Tibial artery (tissue), 4 donors: Measurements from ENCODE around the gene HSF5.

Experiments used
- DNase-seq, 2 donors: peaks; one replicate each; pipeline ENCODE4 v3.0.0-alpha.2; 2019
- H3K27ac ChIP-seq, 2 donors: fragments of 200-600 bp; sonication (generic) in 1 of 2; 1 replicate in 1 of 2; 2 replicates in 1 of 2; pipeline ENCODE4 v1.5.1; 2018 to 2019; ENCODE audit warnings: mild to moderate bottlenecking in 1 of 2
- H3K27me3 ChIP-seq, 2 donors: fragments of 200-600 bp; sonication (generic) in 1 of 2; one replicate each; pipeline versions ENCODE4 v1.5.1 to v1.6.0; 2016 to 2019
- H3K36me3 ChIP-seq, 3 donors: fragments of 200-600 bp; sonication (generic) in 2 of 3; one replicate each; pipeline ENCODE4 v1.5.1; 2016 to 2019; ENCODE audit warnings: mild to moderate bottlenecking in 2 of 3
- H3K4me1 ChIP-seq, 4 donors: fragments of 200-600 bp; sonication (generic) in 2 of 4; 1 replicate in 3 of 4; 2 replicates in 1 of 4; pipeline ENCODE4 v1.5.1; 2016 to 2019
- H3K4me3 ChIP-seq, 2 donors: fragments of 200-600 bp; sonication (generic) in 1 of 2; 1 replicate in 1 of 2; 2 replicates in 1 of 2; pipeline ENCODE4 v1.5.1; 2018 to 2019; ENCODE audit warnings: mild to moderate bottlenecking in 2 of 2
- H3K9me3 ChIP-seq, 3 donors: fragments of 200-600 bp; sonication (generic) in 1 of 3; one replicate each; pipeline ENCODE4 v1.5.1; 2016 to 2019
- CTCF ChIP-seq, 2 experiments: fragments of 200-600 bp in 1 of 2; fragments of 450-650 bp in 1 of 2; IDR thresholded peaks; one replicate each; pipeline ENCODE4 v1.5.1; 2017 to 2019; ENCODE audit warnings: antibody characterized with exemption in 2 of 2, mild to moderate bottlenecking in 1 of 2, moderate library complexity in 1 of 2
- intact Hi-C: fragments of 100-400 bp; cut with DNase I; formaldehyde crosslinking; loops from one replicate; pipeline ENCODE4 v1.15.0; 2023; ENCODE audit warnings: low total_unique reads

Gene HSF5

GRCh38 chr17:58412064-58412703 lies 76.0 kb downstream of the HSF5 start:
- no peaks in the 10 kb centered on the region for H3K36me3 ChIP-seq
- H3K4me3 ChIP-seq: no peak overlapping the region
- no peaks in the 10 kb centered on the region for H3K9me3 ChIP-seq
- intact Hi-C loops: no loop called here
- no peak for TF ChIP-seq CTCF (IDR thresholded peaks at IDR 0.05)
- H3K27me3 ChIP-seq: peaks cover 0 to 5% of the 10 kb centered on the region in 2 donors
- no peak for DNase-seq
- peaks cover 0 to 3% (median 0%) of the 10 kb centered on the region in 4 donors for H3K4me1 ChIP-seq
- no peak overlapping the region for H3K27ac ChIP-seq

GRCh38 chr17:58411408-58411894 lies 76.8 kb downstream of the HSF5 start:
- Histone ChIP-seq H3K36me3 (no peaks in the 10 kb centered on the region), H3K27ac (no peak overlapping the region)

GRCh38 chr17:58410714-58411407 lies 77.3 kb downstream of the HSF5 start:
- H3K9me3 ChIP-seq: no peaks in the 10 kb centered on the region
- H3K4me1 ChIP-seq: no peaks in the 10 kb centered on the region
- H3K36me3 ChIP-seq: no peaks in the 10 kb centered on the region
- no peak overlapping the region for H3K4me3 ChIP-seq
- H3K27ac ChIP-seq: no peak overlapping the region
- intact Hi-C loops: no loop called here
- H3K27me3 ChIP-seq: peaks cover 0 to 5% of the 10 kb centered on the region in 2 donors
- no peak for TF ChIP-seq CTCF (IDR thresholded peaks at IDR 0.05)
- no peak for DNase-seq

More at GRCh38 chr17:58411408-58411894, 76.8 kb downstream of the HSF5 start:
- TF ChIP-seq CTCF (IDR thresholded peaks at IDR 0.05): no peak
- no peak overlapping the region for H3K4me3 ChIP-seq
- DNase-seq: no peak
- H3K4me1 ChIP-seq: no peaks in the 10 kb centered on the region
- no peaks in the 10 kb centered on the region for H3K9me3 ChIP-seq
- intact Hi-C loops: no loop called here
- H3K27me3 ChIP-seq: peaks cover 0 to 5% of the 10 kb centered on the region in 2 donors

GRCh38 chr17:58409432-58409831 lies 78.8 kb downstream of the HSF5 start:
- no peak for DNase-seq
- H3K4me3 ChIP-seq: no peak overlapping the region
- intact Hi-C loops: no loop called here
- no peaks in the 10 kb centered on the region for H3K36me3 ChIP-seq
- no peaks in the 10 kb centered on the region for H3K4me1 ChIP-seq
- no peaks in the 10 kb centered on the region for H3K9me3 ChIP-seq
- no peak for TF ChIP-seq CTCF (IDR thresholded peaks at IDR 0.05)
- peaks cover 0 to 5% of the 10 kb centered on the region in 2 donors for H3K27me3 ChIP-seq
- H3K27ac ChIP-seq: no peak overlapping the region

- no peak for TF ChIP-seq CTCF (IDR thresholded peaks at IDR 0.05)
- Histone ChIP-seq H3K27me3 (peaks cover 0 to 3% of the 10 kb centered on the region in 2 donors), H3K9me3 (no peaks in the 10 kb centered on the region), H3K4me1 (no peaks in the 10 kb centered on the region), H3K4me3 (no peak overlapping the region), H3K27ac (no peak overlapping the region), H3K36me3 (no peaks in the 10 kb centered on the region)
- no peak for DNase-seq
- intact Hi-C loops: no loop called here
Observed at GRCh38 chr17:58403311-58403710, 84.9 kb downstream of the HSF5 start.
